Aorta (tissue), 5 donors: ENCODE results near the gene PFN4. TPM values are rescaled to one million over a fixed set of nuclear protein-coding genes. Genes with fewer than 3 reads are reported as not detected.
A peak's percentile ranks its signal among the peaks of the same experiment; 100 is the strongest.

Experiments
- ATAC-seq: fragments of 200-7000 bp; cut with Tn5 transposase; one replicate; pipeline ENCODE4 v1.9.1; 2022; ENCODE audit warnings: moderate library complexity; ENCODE audit not compliant: low FRiP score
- DNase-seq, 2 donors: peaks; one replicate each; pipeline ENCODE4 v3.0.0-alpha.2; 2020
- H3K27ac ChIP-seq, 2 donors: one replicate each; pipeline ENCODE4 v1.5.1; 2013; ENCODE audit warnings: low read length in 2 of 2, mild to moderate bottlenecking in 2 of 2, moderate library complexity in 2 of 2, control low read depth in 1 of 2, inconsistent platforms in 1 of 2, low read depth in 1 of 2
- H3K27me3 ChIP-seq, 2 donors: one replicate each; pipeline ENCODE4 v1.6.1; 2013; ENCODE audit warnings: control low read depth in 1 of 2, low read length in 1 of 2, mild to moderate bottlenecking in 1 of 2, moderate library complexity in 1 of 2; ENCODE audit not compliant: insufficient read depth in 2 of 2, control insufficient read depth in 1 of 2
- H3K36me3 ChIP-seq, 2 donors: one replicate each; pipeline ENCODE4 v1.6.1; 2013; ENCODE audit warnings: control low read depth in 1 of 2, low read length in 1 of 2, mild to moderate bottlenecking in 1 of 2; ENCODE audit not compliant: insufficient read depth in 2 of 2, control insufficient read depth in 1 of 2
- H3K4me1 ChIP-seq, 2 donors: one replicate each; pipeline ENCODE4 v1.6.1; 2013; ENCODE audit warnings: low read length in 2 of 2, control low read depth in 1 of 2, mild to moderate bottlenecking in 1 of 2, moderate library complexity in 1 of 2; ENCODE audit not compliant: insufficient read depth in 2 of 2, control insufficient read depth in 1 of 2
- H3K4me3 ChIP-seq, 2 donors: one replicate each; pipeline ENCODE4 v1.5.1; 2013; ENCODE audit warnings: low read length in 2 of 2, control low read depth in 1 of 2, mild to moderate bottlenecking in 1 of 2
- H3K9me3 ChIP-seq: one replicate; pipeline ENCODE4 v1.6.1; 2013; ENCODE audit warnings: mild to moderate bottlenecking, low read length; ENCODE audit not compliant: control insufficient read depth
- WGBS, 2 donors: extraction: QIAGEN DNeasy Blood & Tissue Kit; methylation state at CpG; one replicate each; pipeline ENCODE4 v1.1.7; 2013; 5-methylcytosine and 5-hydroxymethylcytosine counted together
- intact Hi-C, 2 donors: fragments of 100-400 bp; cut with DNase I; formaldehyde crosslinking; loops; one replicate each; pipeline versions ENCODE4 v1.14.2 to v1.15.0; 2022
- polyA plus RNA-seq, 2 donors: library from polyadenylated mRNA; stranded (reverse); fragments of 200-250 nt; gene quantifications; one replicate each; pipeline ENCODE4 v1.2.3, GENCODE V29; 2013
- total RNA-seq, 2 donors: library from RNA; stranded (reverse); fragmentation: NEBNext Ultra II Directional; extraction: Animal tissue kit (Norgen Biotek cat#: 25700); gene quantifications; one replicate each; pipeline ENCODE4 v1.2.1, GENCODE V29; 2021
- donor health status: healthy with polysubstance abuse.
- donor health status: Bipolar disorder and iron deficiency.
- donor health status: DM: no; HTN: no; CAD: no.
- donor health status: DM: no; HTN: no; CAD: no.
- donor health status: DM: yes; HTN: yes; CAD: no.

The PFN4 gene
- total and polyA plus RNA-seq, 4 donors, result 0.26 to 0.93 (median 0.63) TPM; not detected in 1

DNA sequence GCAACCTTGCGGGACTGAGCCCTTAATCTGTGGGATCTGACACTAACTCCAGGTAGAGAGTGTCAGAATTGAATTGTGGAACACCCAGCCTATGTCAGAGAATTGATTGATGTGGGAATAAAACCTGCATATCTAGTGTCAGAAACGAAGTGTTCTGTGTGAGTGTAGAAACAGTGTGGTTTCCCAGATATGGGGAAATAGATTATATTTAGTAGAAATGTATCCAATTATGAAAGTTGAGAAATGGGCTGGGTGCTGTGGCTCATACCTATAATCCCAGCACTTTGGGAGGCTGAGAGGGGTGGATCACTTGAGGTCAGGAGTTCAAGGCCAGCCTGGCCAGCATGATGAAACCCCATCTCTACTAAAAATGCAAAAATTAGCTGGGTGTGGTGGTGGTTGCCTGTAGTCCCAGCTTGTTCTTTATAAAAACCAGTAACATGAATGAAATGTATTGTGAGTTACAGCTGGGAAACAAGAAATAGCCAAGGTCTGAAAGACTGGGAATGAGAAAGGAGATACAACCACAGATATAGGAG, 34.2 kb downstream of the PFN4 start:
- H3K4me1 ChIP-seq, result no peaks in the 10 kb centered on the region
- H3K27me3 ChIP-seq, result no peaks in the 10 kb centered on the region
- DNase-seq (no peak), ATAC-seq (no peak)
- H3K36me3 ChIP-seq, result no peaks in the 10 kb centered on the region
- H3K4me3 ChIP-seq, result no peak overlapping the region
- WGBS, 2 donors, result 58 to 92% methylated on average over 2 of the region's 2 CpGs
- intact Hi-C loops, result loop anchor here (10.0 kb wide), 1 partner anchor 264 kb away; no protein-coding TSS in a partner anchor
- H3K27ac ChIP-seq, result no peak overlapping the region
- no peaks in the 10 kb centered on the region for H3K9me3 ChIP-seq

DNA sequence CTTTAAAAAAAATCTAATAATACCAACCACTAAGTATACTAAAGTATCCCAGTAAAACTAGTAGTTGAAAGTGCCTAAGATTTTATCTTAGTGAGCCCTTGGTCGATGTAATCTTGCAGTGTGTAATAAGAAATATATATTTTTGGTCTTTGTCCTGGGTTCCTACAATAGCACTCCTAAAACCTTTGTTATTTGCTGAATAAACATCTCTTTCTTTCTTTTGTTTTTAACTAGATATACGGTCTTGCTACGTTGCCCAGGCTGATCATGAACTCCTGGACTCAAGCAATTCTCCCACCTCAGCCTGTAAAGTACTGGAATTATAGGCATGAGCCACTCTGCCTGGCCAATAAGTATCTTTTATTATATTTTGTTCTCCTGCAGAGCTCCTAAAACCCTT, 36.1 kb downstream of the PFN4 start:
- Histone ChIP-seq H3K9me3 (no peaks in the 10 kb centered on the region), H3K27ac (no peak overlapping the region), H3K36me3 (no peaks in the 10 kb centered on the region), H3K4me1 (no peaks in the 10 kb centered on the region), H3K27me3 (no peaks in the 10 kb centered on the region), H3K4me3 (no peak overlapping the region)
- DNase-seq, result no peak
- ATAC-seq, result no peak
- 76% methylated on average over 3 of the region's 3 CpGs for WGBS, 2 donors
- intact Hi-C loops, result loop anchor here (10.0 kb wide), 1 partner anchor 262 kb away; no protein-coding TSS in a partner anchor

DNA sequence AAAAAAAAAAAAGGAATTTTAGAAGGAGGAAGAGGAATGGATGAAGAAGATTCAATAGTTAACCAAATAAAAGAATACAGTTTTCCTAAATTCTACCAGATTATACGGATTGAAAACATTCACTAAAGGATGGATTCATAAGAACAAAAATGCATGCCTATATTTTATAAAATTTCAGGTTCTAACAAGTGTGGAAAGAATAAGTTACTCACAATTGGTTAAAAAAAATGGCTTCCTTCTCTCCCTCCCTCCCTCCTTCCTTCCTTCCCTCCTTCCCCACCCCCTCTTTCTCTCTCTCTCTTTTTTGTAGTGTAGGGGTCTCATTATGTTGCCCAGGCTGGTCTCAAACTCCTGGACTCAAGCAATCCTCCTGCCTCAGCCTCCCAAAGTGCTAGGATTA, 36.9 kb downstream of the PFN4 start:
- H3K27me3 ChIP-seq, result no peaks in the 10 kb centered on the region
- no peaks in the 10 kb centered on the region for H3K4me1 ChIP-seq
- no peak overlapping the region for H3K27ac ChIP-seq
- intact Hi-C loops, result loop anchor here (10.0 kb wide), 1 partner anchor 261 kb away; no protein-coding TSS in a partner anchor
- WGBS, 2 donors, result 90 to 100% methylated on average over 1 of the region's 1 CpG
- no peak overlapping the region for H3K4me3 ChIP-seq
- no peaks in the 10 kb centered on the region for H3K36me3 ChIP-seq
- H3K9me3 ChIP-seq, result no peaks in the 10 kb centered on the region
- no peak for DNase-seq
- ATAC-seq, result no peak

DNA sequence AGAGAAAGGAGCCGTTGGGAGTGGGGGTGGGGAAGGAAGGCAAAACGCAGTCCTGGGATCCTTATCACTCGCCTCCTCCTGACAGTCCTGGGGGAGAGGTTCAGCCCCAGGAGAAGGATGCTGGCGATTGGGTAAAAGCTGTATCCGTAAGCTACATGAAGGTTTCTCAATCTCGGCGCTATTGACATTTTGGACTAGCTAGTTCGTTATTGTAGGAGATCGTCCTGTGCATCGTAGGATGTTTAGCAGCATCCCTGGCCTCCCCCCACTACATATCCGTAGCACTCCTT, 38.0 kb downstream of the PFN4 start:
- 1% methylated on average over 11 of the region's 11 CpGs for WGBS, 2 donors
- no peaks in the 10 kb centered on the region for H3K9me3 ChIP-seq
- H3K36me3 ChIP-seq, result no peaks in the 10 kb centered on the region
- intact Hi-C loops, result loop anchor here (2.0 to 10.0 kb wide), 2 partner anchors 38 to 260 kb away; partner anchors contain the start of gene WDCP (in 1 of the 2)
- no peak for DNase-seq
- no peak for ATAC-seq
- H3K27ac ChIP-seq, result peak overlapping the region in 1 of 2 donors; percentile 38
- H3K27me3 ChIP-seq, result no peaks in the 10 kb centered on the region
- no peaks in the 10 kb centered on the region for H3K4me1 ChIP-seq
- H3K4me3 ChIP-seq, result peak overlapping the region; percentile 29 to 42

DNA sequence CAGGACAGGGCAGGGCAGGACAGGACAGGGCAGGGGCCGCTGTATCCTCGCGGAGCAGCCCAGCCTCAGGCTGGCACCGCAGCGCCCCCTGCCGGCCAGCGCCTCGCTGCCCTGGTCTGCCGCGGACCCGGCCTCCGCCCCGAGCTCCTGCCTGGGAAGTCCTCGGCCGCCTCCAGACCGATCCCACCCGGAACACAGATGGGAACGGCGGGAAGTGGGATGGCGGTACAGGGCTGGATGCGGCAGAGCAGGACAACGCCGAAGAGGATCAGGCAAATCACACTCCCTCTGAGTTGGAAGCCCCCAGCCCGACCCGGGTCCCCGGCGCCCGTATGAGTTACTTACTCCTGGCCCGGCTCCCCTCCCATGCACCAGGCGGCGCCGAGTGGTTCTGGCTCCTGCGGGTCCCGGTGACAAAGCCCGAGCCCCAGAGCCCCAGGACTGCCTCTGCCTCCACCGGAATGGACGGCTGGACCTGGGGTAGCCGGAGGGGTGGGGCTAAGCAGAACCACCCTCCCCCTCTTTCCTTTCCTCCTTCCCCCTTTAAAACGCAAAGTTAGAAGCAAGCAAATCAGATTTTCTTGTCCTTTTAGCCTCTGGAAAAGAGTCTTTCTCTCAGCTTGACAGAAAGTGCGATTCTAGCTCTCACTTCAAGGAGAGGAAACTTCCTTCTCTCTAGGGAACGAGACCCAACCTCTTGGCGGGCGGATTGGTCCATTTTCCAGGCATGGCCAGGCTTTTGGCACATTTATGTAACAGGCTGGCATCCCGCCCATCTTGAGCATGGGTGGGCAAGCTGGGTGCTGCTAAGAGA, 38.5 kb downstream of the PFN4 start, which contains the start of gene TP53I3:
Gene TP53I3, minus strand, starts transcription at position 449 of the 814 bp plus-strand sequence. CDS start 508 bp downstream, outside the sequence.
- no peaks in the 10 kb centered on the region for H3K9me3 ChIP-seq
- no peaks in the 10 kb centered on the region for H3K27me3 ChIP-seq
- peak; percentile 92 to 96 for DNase-seq
- no peaks in the 10 kb centered on the region for H3K4me1 ChIP-seq
- no peaks in the 10 kb centered on the region for H3K36me3 ChIP-seq
- H3K27ac ChIP-seq, result peak within 1 kb of the TSS; percentile 46 to 47
- H3K4me3 ChIP-seq, result peak within 1 kb of the TSS; percentile 29 to 42
- intact Hi-C loops, result loop anchor here (2.0 to 10.0 kb wide), 3 partner anchors 38 to 260 kb away; partner anchors contain the start of genes ATAD2B (in 1 of the 2) and WDCP (in 1 of the 2)
- WGBS, 2 donors, result 0 to 1% methylated on average over 39 to 44 of the region's 44 CpGs
- peak; percentile 98 for ATAC-seq

- Histone ChIP-seq H3K4me1 (no peaks in the 10 kb centered on the region), H3K27me3 (no peaks in the 10 kb centered on the region), H3K36me3 (no peaks in the 10 kb centered on the region), H3K4me3 (peak overlapping the region; percentile 0 to 42), H3K27ac (peak overlapping the region; percentile 10 to 46), H3K9me3 (no peaks in the 10 kb centered on the region)
- intact Hi-C loops, result loop anchor here (2.0 to 10.0 kb wide), 3 partner anchors 37 to 259 kb away; partner anchors contain the start of genes ATAD2B (in 1 of the 2) and WDCP (in 1 of the 2)
- DNase-seq (no peak), ATAC-seq (peak; percentile 70)
- 6 to 8% methylated on average over 30 of the region's 30 CpGs for WGBS, 2 donors
Observed at GRCh38 chr2:24083567-24084385, 39.4 kb downstream of the PFN4 start.

GRCh38 chr2:24082787-24083566, 40.2 kb downstream of the PFN4 start:
- Histone ChIP-seq H3K4me3 (no peak overlapping the region), H3K36me3 (no peaks in the 10 kb centered on the region)

GRCh38 chr2:24080701-24081100, 42.4 kb downstream of the PFN4 start:
- Histone ChIP-seq H3K4me3 (no peak overlapping the region), H3K27ac (no peak overlapping the region), H3K4me1 (no peaks in the 10 kb centered on the region), H3K27me3 (no peaks in the 10 kb centered on the region), H3K9me3 (no peaks in the 10 kb centered on the region), H3K36me3 (no peaks in the 10 kb centered on the region)
- intact Hi-C loops, result loop anchor here (5.0 to 10.0 kb wide), 2 partner anchors 153 to 256 kb away; partner anchors contain the start of gene ATAD2B (in 1 of the 2)
- no peak for DNase-seq
- no peak for ATAC-seq
- 66 to 67% methylated on average over 2 of the region's 2 CpGs for WGBS, 2 donors

More at GRCh38 chr2:24082787-24083566, 40.2 kb downstream of the PFN4 start:
- no peaks in the 10 kb centered on the region for H3K4me1 ChIP-seq
- ATAC-seq (no peak), DNase-seq (peak in 1 of 2 donors; percentile 44)
- no peaks in the 10 kb centered on the region for H3K27me3 ChIP-seq
- WGBS, 2 donors, result 84 to 86% methylated on average over 8 of the region's 8 CpGs
- intact Hi-C loops, result loop anchor here (5.0 to 10.0 kb wide), 2 partner anchors 156 to 258 kb away; partner anchors contain the start of gene ATAD2B (in 1 of the 2)
- no peaks in the 10 kb centered on the region for H3K9me3 ChIP-seq
- peak overlapping the region; percentile 4 to 46 for H3K27ac ChIP-seq
